ENCODE data around the gene BRIP1.

- TF ChIP-seq POLR2A (IDR thresholded peaks at IDR 0.05; ENCODE audit: low read depth) (no peak), EP300 (IDR thresholded peaks at IDR 0.05) (no peak), POLR2AphosphoS5 (IDR thresholded peaks at IDR 0.05) (no peak)
- TF ChIP-seq, protein P1, sequence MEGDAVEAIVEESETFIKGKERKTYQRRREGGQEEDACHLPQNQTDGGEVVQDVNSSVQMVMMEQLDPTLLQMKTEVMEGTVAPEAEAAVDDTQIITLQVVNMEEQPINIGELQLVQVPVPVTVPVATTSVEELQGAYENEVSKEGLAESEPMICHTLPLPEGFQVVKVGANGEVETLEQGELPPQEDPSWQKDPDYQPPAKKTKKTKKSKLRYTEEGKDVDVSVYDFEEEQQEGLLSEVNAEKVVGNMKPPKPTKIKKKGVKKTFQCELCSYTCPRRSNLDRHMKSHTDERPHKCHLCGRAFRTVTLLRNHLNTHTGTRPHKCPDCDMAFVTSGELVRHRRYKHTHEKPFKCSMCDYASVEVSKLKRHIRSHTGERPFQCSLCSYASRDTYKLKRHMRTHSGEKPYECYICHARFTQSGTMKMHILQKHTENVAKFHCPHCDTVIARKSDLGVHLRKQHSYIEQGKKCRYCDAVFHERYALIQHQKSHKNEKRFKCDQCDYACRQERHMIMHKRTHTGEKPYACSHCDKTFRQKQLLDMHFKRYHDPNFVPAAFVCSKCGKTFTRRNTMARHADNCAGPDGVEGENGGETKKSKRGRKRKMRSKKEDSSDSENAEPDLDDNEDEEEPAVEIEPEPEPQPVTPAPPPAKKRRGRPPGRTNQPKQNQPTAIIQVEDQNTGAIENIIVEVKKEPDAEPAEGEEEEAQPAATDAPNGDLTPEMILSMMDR (IDR thresholded peaks at IDR 0.05) = no peak
Measured at GRCh38 chr17:61686113-61686512, 177.2 kb downstream of the BRIP1 start.
